CD4-positive, alpha-beta T cell treated with Interleukin-10 for 1 hour (primary cell): ENCODE measurements around the gene GALNTL6.

Source experiments
- DNase-seq: peaks from one replicate; pipeline ENCODE4 v3.0.0-alpha.2; 2020

The GALNTL6 gene

GRCh38 chr4:172243551-172243950 lies 430.3 kb downstream of the GALNTL6 start:
- no peak for DNase-seq

DNA sequence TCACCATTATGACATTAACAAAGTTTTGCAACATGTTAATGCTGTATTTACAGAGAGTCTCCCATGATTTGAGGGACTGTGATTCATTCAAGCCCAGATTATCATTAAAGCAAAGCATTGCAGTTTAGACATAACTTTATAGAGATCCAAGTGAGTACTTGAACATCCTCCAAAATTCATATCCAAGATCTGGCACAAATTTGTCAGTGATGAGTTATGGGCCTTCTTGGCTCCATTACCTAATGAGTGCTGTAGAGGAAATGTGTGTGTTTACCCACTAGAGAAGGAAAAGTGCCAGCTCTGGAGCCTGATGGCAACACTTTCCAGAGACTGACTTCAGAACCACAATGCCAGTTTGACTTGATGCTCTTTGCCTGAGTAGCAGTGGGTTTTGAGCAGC lies 432.3 kb downstream of the GALNTL6 start:
- DNase-seq = no peak

- no peak for DNase-seq
These were observed 440.2 kb downstream of the GALNTL6 start for GRCh38 chr4:172253409-172253808.

- DNase-seq = no peak
These were observed 443.6 kb downstream of the GALNTL6 start for GRCh38 chr4:172256820-172257219.

DNA sequence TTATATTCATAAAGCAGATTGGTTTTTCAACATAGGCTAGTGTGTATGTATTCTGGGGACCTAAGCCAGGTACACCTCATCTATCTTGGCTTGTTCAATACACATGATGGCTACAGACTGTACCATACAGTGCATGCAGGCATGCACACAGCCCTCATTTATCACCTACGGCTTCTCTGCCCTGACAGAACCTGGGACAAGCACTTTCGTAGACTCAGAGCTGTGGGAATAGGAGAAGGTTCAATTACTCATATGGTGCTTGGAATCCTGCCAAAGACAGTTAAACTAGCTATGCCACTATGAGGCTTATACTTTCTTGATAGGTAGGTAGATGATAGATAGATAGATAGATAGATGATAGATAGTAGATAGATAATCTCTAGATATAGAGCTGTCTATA lies 457.2 kb downstream of the GALNTL6 start:
- no peak for DNase-seq

DNA sequence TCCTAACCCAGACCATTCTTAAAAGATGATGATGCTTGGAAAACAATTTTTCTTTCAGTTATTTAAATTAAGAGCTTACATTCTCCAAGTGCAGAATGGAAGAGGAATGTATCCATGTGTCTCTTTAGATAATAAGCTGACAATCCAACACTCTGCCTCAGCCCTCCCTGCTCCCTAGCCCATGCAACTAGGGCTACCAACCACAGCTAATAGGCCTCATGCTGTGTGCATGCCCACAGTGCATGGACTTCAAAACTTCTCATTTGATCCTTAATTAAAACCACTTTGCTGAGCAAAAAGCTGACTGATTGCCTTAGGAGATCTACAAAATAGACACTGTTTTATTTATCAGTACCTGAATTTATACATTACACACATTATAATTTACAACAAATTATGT lies 473.9 kb downstream of the GALNTL6 start:
- DNase-seq = no peak

DNA sequence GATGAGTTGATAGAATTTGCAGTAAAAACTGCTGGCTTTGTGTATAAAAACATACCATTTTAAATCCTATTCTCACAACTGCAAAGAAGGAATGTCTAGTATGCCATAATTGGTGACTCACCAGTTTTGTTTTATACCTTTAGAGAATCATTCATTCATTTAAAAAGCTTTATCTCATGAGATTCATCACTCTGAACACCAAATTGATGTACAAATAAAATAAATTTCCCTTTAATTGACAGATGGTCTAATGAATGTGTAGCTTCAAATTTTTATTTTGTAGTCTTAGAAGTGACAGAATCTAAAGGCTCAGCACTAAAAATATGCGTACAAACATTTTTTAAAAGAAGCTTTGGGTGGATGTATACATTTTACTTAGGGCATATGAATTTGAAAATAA lies 492.5 kb downstream of the GALNTL6 start:
- no peak for DNase-seq

- no peak for DNase-seq
These were observed 494.9 kb downstream of the GALNTL6 start for GRCh38 chr4:172308078-172308477.

DNA sequence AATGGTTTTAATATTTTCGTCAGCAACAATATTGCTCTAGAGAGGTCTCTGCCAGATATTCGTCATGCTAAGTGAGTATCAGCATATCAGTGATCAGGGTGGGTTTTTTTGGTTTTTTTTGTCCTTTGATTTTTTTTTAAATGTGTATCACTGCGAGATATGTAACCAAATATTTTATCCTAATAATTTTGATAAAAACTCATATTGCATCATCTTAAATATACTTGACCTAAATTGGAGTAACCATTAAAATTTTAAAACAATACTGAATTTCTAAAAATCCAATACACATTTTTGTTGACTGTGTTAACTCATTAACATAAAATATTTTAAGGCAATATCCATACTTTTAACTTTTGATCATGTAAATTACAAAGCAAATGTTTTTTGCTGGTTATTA lies 498.5 kb downstream of the GALNTL6 start:
- no peak for DNase-seq

- DNase-seq = no peak
These were observed 510.1 kb downstream of the GALNTL6 start for GRCh38 chr4:172323288-172323687.

DNA sequence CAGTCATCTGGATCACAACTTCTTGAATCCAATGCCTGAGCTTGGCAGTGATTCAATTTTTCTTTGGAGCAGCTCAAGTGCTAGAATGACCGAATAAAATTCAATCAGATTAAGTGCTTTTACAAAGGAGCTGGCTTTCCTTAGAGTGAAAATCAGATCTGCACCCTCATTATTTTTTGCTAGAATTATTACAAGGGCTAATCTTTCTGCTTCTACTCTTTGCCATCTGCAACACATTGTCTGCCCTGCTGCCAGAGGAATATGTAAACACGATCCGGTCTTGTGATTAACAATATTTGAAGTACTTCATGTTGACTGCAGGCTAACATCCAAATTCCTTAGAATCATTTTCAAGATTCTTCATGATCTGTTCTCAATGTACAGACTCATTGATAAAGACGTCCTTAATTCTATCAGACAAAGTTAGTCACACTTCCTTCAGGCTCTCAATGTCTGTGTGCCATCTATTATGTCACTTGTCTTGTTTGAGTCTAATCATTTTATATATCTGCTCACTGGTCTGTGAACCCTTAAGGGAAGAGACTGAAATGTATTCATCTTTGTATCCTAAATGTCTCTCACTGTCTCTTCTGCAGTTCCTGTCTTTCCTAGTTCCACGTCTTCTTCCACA lies 531.2 kb downstream of the GALNTL6 start:
- no peak for DNase-seq

DNA sequence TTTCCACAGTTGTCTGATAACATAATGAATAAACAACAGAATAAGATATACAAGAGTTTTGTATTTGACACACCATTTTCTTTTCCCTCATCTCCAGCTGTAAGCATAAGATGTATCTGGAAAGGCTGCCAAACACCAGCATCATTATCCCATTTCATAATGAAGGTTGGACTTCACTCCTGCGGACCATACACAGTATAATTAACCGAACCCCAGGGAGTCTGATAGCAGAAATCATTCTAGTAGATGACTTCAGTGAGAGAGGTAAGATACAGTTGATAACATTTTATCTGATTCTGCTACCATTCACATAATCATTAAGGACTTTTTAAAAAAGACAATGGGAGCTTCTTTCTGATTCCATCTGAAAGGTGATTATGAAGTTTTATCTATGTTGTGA lies 535.2 kb downstream of the GALNTL6 start:
- no peak for DNase-seq

DNA sequence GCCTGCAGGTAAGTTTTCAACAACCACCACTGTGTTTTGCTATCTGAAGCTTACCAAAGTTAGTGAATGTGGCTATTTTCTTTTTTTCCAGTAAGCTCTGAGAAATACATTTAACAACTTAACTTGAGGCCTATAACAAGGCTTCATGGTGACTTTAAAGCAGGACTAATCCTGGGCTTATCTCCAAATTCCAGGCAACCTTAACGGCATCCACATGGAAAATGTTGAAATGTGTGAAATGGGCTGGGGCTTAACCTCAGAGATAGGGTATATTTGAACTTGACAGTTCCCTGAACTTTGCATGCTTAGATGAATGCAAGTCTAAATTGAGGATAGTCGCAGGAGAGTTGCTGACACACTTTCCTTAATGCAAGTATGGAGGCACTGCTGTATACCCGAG lies 539.2 kb downstream of the GALNTL6 start:
- DNase-seq = no peak

DNA sequence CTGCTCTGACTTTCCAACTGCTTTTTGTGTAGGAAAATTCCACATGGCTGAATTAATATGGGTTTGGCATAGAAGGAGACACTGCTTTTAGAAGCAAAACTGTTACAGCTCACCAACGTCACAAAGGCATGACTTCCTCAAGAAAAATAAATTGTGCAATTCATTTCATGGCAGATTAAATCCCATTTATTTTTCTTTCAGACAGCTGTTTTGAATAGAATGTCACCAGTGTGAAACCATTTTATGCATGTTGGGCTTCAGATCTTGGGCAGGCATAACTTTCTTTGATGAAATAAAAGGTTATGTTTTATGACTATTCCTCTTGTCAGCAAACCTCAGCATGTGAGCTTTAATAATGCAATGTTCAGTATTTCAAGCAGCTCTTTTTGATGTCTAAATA lies 542.8 kb downstream of the GALNTL6 start:
- no peak for DNase-seq

- no peak for DNase-seq
These were observed 543.9 kb downstream of the GALNTL6 start for GRCh38 chr4:172357006-172357540.

GRCh38 chr4:172362569-172362968 lies 549.4 kb downstream of the GALNTL6 start:
- no peak for DNase-seq

- DNase-seq = no peak
These were observed 556.3 kb downstream of the GALNTL6 start for GRCh38 chr4:172369471-172369959.

DNA sequence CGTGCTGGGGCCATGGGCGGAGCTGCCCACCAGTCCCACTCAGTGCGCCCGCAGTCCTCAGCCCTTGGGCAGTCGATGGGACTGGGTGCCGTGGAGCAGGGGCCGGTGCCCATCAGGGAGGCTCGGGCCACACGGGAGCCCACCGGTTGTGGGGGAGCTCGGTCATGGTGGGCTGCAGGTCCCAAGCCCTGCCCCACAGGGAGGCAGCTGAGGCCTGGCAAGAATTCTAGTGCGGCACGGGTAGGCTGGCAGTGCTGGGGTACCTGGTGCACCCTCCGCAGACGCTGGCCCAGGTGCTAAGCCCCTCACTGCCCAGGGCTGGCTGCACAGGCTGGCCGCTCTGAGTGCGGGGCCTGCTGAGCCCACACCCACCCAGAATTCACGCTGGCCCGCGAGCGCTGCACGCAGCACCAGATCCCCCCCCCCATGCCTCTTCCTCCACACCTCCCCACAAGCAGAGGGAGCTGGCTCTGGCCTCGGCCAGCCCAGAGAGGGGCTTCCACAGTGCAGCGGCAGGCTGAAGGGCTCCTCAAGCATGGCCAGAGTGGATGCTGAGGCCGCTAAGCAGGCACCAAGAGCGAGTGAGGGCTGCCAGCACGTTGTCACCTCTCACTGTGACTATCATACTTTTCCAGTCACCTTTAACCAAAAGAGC lies 564.4 kb downstream of the GALNTL6 start:
- no peak for DNase-seq

DNA sequence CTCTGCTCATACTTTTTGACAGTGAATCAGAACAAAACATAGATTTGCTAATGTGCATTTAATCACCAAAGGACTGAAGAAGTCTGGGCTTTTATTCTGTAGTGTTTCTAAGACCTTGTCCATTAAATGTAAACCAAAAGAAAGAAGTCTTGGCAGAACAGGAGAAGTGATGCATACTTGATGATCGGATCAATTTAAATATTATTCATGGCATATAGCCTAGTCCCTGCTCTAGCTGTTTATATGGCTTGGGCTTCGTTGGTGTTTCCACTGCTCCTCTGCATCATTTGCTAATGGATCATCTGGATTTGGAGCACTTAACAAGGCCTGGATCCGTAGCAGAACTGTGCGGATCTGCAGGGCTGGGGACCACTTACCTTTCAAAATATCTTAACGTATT lies 566.6 kb downstream of the GALNTL6 start:
- no peak for DNase-seq

- DNase-seq = no peak
These were observed 577.1 kb downstream of the GALNTL6 start for GRCh38 chr4:172390331-172390730.

- DNase-seq = no peak
These were observed 579.5 kb downstream of the GALNTL6 start for GRCh38 chr4:172392741-172393140.

DNA sequence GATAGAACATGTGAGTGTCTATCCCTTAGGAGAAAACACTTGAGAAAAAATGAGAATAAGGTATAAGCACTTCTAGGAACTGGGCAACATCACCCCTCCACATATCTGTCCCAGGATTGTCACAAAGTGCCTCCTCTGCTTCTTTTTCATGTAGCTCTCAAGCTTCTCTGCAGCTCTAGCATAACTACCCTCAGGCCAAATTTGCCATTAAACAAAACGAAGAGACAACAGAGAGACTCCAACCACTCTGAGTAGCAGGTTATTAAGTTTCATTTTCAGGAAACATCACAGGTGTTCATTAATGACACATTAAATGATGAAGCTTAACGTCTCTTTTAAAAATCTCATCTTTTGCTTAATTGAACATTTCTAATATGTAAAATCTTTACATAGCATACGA lies 580.0 kb downstream of the GALNTL6 start:
- no peak for DNase-seq

DNA sequence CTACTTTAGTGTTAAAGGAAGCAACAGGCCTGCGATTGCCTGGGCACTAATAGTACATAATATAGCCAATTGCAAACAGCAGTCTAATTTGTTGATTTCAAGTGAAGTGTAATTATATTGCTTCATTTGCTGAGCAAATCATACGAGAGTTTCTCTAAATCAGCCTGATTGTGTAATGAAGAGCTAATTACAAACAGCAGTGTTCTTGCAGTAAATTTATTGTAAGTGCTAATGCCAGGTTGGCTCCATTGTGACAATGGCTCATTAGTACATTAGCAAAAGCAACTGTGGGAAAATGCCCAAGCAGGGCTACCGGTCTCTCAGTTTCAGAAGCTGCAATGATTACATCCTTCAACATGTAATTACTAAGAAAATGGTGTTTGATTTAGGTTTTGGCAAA lies 591.5 kb downstream of the GALNTL6 start:
- DNase-seq = no peak

DNA sequence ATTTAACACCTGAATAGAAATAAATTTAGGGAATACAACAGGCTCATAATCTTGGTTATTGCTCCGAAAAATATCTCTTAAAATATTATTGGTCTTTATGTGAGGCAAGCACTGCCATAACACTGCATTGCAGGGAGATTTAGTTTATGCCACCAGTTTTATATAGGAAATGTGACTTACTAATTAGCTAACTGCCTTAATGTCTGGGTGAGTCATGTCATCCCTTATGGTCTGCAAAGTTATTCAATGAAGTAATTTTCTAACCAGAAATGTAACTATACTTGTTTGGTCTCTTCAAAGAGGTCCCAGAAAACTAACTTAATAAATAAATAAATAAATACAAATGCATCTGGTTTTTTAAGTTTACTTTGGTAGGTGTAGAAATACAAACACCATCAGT lies 597.2 kb downstream of the GALNTL6 start:
- DNase-seq = no peak

GRCh38 chr4:172411149-172411548 lies 597.9 kb downstream of the GALNTL6 start:
- DNase-seq = no peak
